HG03095 (cell line): ENCODE data around the gene INPP1.

Experiments used
- ATAC-seq: cut with Tn5 transposase; IDR thresholded peaks from one replicate; pipeline ENCODE4 v1.9.1; 2021; ENCODE audit warnings: moderate library complexity; ENCODE audit not compliant: unreplicated experiment

INPP1 gene

GRCh38 chr2:190360965-190361364 is 17.6 kb downstream of the INPP1 start:
- ATAC-seq = no peak

GRCh38 chr2:190361572-190361971 is 18.2 kb downstream of the INPP1 start:
- no peak for ATAC-seq

GRCh38 chr2:190362894-190363293 is 19.5 kb downstream of the INPP1 start:
- no peak for ATAC-seq

GRCh38 chr2:190365499-190366204 is 22.3 kb downstream of the INPP1 start:
- no peak for ATAC-seq

DNA sequence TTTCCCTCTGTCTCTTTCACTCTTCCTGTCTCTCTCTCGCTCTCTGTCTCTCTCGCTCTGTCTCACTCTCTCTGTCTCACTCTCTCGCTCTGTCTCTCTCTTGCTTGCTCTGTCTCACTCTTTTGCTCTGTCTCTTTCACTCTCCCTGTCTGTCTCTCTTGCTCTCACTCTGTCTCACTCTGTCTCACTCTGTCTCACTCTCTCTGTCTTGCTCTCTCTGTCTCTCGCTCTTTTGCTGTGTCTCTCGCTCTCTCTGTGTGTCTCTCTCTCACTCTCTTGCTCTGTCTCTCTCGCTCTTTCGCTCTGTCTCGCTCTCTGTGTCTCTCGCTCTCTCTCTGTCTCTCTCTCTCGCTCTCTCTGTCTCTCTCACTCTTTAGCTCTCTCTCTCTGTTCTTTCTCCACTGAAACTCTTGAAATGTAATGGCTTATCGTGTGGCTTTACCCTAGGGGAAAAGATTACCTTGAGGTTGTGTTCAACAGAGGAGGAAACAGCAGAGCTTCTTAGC is 22.9 kb downstream of the INPP1 start:
- ATAC-seq = no peak

GRCh38 chr2:190367091-190367490 is 23.7 kb downstream of the INPP1 start:
- no peak for ATAC-seq

DNA sequence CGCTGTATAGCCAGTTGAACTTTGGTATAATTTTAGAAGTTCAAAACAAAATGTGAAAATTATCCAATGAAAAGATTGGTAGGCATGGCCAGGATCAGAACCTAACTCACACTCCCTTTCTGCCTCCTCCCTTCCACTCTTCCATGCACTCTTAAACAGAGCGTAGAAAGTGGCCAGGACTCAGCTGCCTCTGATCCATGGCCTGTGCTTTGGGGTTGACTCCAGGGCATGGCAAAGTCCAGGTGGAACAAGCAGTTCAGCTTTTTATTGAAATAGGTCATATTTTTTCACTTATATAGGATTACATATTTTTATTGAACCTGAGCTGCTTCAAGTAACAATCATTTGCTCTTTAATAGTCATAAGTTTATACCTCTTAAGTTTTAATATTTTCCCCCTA is 26.2 kb downstream of the INPP1 start:
- ATAC-seq = no peak

- no peak for ATAC-seq
Measured at GRCh38 chr2:190376083-190376482, 32.7 kb downstream of the INPP1 start.

DNA sequence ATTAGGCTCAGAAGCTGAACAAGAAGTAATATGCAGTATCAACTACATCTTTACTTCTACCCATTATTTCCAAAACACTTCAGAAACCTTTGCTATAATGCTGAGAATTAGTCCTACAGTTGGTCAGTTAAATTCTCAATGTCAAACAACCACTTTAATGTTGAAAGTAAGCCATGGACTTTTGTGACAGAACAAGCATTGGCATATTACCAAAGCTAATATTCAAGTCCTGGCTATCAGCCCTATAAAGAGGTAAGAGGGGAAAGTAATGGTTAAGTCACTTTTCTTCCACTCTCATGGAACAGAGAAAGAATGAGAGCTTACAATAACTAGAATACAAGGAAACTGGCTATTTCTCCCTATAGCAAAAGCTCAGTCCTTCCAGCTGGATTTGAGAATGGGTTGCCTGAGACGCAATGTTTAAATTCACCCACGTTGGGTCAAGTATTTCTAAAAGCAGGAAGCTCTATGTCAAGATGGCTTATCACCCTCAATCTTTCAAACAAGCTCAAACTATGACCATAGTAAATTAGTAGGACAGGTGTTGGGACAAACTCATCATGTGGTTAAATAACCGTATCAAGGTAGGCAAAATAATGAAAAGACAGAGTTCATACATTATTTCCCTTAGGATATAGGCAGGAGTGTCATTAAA is 33.3 kb downstream of the INPP1 start:
- no peak for ATAC-seq

- no peak for ATAC-seq
Measured at GRCh38 chr2:190378880-190379237, 35.5 kb downstream of the INPP1 start.

GRCh38 chr2:190379249-190379964 is 36.0 kb downstream of the INPP1 start:
- ATAC-seq = no peak

GRCh38 chr2:190380962-190381412 is 37.6 kb downstream of the INPP1 start:
- ATAC-seq = no peak

GRCh38 chr2:190382851-190383250 is 39.5 kb downstream of the INPP1 start:
- ATAC-seq = peak; percentile 90

- no peak for ATAC-seq
Measured at GRCh38 chr2:190387422-190387821, 44.0 kb downstream of the INPP1 start.

GRCh38 chr2:190396271-190396670 is 52.9 kb downstream of the INPP1 start:
- ATAC-seq = no peak

GRCh38 chr2:190402986-190403603 is 59.7 kb downstream of the INPP1 start:
- ATAC-seq = no peak

DNA sequence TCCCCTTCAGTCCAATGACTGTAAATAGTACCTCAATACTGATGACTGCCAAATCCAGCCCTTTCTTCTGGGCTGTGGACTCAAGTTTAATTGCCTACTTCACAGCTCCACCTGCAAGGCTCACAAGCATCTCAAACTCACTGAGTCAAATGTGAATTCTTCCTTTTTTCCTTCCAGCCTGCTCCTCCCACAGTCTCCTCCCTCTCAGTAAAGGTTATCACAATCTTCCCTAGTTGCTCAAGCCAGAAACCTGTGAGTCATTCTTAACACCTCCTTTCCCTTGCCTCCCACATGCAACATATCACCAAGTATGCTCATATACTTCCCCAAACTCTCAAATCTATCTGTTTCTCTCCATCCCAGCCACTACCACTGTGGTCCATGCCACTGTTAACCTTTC is 61.1 kb downstream of the INPP1 start:
- ATAC-seq = no peak

DNA sequence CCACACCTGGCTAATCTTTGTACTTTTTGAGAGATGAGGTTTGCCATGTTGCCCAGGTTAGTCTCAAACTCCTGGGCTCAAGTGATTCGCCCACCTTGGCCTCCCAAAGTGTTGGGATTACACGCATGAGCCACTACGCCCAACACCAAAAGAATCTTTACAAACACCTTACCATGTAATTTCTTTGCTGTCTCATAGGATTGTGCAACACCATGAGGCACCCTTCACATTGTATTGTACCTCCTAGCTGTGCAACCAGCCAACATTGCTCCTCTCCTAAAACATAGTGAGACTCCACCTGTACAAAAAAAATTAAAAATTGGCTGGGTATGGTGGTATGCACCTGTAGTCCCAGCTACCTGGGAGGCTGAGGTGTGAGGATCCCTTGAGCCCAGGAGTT is 61.7 kb downstream of the INPP1 start:
- ATAC-seq = no peak

DNA sequence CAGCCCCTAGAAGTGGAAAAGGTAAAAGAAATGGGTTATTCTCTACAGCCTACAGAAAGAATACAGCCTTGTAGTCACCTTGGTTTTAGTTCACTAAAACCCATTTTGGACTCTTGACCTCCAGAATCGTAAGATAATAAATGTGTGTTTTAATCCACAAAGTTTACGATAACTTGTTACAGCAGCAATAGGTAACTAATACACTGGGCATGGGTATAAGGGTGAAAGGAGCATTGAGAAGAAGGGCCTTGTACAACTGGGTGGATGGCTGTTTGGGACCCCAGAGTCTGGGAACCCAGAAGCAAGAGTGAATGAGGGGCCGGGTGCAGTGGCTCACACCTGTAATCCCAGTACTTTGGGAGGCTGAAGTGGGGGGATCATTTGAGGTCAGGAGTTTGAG is 62.6 kb downstream of the INPP1 start:
- no peak for ATAC-seq

GRCh38 chr2:190406805-190407204 is 63.4 kb downstream of the INPP1 start:
- no peak for ATAC-seq

DNA sequence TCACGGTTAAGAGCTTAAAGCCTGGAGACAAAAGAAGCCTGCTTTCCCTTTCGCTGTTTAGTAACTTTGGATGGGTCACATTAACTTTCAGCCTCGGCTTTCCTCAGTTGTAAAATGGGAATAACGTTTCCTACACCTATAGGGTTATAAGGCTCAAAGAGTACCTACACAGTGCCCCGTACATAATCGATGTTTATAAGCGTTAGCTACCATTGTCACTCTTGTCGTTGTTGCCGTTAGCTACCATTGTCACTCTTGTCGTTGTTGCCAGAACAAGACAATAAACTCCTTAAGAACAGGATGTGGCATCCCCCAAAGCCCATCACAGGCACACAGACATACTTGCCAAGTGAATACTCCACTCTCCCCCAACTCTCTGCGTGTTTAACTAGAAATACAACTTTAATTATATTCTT is 63.9 kb downstream of the INPP1 start:
- no peak for ATAC-seq
